22Rv1 (cell line): Measurements from ENCODE around the gene WDR86.

Experiments used
- ZFX ChIP-seq: fragments of 450-650 bp; IDR thresholded peaks from 2 replicates; pipeline ENCODE4 v1.6.1; 2017; ENCODE audit warnings: antibody characterized with exemption, borderline replicate concordance
- TF ChIP-seq, protein P1 (sequence below): fragments of 450-650 bp; IDR thresholded peaks from 2 replicates; pipeline ENCODE4 v1.5.1; 2017; ENCODE audit warnings: mild to moderate bottlenecking

- TF ChIP-seq, protein P1, sequence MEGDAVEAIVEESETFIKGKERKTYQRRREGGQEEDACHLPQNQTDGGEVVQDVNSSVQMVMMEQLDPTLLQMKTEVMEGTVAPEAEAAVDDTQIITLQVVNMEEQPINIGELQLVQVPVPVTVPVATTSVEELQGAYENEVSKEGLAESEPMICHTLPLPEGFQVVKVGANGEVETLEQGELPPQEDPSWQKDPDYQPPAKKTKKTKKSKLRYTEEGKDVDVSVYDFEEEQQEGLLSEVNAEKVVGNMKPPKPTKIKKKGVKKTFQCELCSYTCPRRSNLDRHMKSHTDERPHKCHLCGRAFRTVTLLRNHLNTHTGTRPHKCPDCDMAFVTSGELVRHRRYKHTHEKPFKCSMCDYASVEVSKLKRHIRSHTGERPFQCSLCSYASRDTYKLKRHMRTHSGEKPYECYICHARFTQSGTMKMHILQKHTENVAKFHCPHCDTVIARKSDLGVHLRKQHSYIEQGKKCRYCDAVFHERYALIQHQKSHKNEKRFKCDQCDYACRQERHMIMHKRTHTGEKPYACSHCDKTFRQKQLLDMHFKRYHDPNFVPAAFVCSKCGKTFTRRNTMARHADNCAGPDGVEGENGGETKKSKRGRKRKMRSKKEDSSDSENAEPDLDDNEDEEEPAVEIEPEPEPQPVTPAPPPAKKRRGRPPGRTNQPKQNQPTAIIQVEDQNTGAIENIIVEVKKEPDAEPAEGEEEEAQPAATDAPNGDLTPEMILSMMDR = no peak
- TF ChIP-seq ZFX = no peak
Measured at GRCh38 chr7:151363182-151363581, 46.7 kb downstream of the WDR86 start.
